ENCODE measurements around the gene LINGO3.

Gene LINGO3

DNA sequence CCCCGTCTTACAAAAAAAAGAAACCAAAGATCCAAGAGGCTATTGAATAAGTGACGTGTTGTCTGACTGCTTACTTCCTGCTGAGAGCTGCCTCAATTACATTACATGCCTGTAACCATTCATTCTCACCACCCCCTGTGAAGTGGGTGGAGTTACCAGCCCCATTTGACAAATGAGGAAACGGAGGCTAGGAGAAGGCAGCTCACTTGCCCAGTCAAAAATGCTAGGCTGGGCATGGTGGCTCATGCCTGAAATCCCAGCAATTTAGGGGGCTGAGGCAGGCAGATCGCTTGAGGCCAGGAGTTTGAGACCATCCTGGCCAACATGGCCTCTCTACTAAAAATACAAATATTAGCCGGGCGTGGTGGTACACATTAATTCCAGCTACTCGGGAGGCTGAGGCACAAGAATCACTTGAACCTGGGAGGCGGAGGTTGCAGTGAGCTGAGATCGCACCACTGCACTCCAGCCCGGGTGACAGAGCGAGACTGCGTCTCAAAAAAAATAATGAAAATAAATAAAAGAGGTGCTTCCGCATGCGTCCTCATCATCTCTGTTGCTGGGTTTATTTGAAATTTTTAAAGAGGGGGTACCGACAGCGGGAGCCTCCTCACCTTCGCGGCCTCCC is 19.9 kb upstream of the LINGO3 start:
- Histone ChIP-seq H3K4me3 (ENCODE audit: severe bottlenecking) (peak overlapping the region; percentile 60), H3K36me3 (ENCODE audit: low read depth) (peaks cover 13% of the 10 kb centered on the region), H3K4me1 (ENCODE audit: insufficient read depth, poor library complexity, severe bottlenecking) (no peaks in the 10 kb centered on the region), H3K27me3 (ENCODE audit: insufficient read depth, poor library complexity, severe bottlenecking) (no peaks in the 10 kb centered on the region), H3K27ac (ENCODE audit: poor library complexity, severe bottlenecking) (peak overlapping the region; percentile 64), H3K9me3 (ENCODE audit: severe bottlenecking) (no peaks in the 10 kb centered on the region)
- DNase-seq (ENCODE audit: low spot score) (no peak), ATAC-seq (ENCODE audit: low read depth) (peak; percentile 56)
- TF ChIP-seq, protein P1, sequence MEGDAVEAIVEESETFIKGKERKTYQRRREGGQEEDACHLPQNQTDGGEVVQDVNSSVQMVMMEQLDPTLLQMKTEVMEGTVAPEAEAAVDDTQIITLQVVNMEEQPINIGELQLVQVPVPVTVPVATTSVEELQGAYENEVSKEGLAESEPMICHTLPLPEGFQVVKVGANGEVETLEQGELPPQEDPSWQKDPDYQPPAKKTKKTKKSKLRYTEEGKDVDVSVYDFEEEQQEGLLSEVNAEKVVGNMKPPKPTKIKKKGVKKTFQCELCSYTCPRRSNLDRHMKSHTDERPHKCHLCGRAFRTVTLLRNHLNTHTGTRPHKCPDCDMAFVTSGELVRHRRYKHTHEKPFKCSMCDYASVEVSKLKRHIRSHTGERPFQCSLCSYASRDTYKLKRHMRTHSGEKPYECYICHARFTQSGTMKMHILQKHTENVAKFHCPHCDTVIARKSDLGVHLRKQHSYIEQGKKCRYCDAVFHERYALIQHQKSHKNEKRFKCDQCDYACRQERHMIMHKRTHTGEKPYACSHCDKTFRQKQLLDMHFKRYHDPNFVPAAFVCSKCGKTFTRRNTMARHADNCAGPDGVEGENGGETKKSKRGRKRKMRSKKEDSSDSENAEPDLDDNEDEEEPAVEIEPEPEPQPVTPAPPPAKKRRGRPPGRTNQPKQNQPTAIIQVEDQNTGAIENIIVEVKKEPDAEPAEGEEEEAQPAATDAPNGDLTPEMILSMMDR (IDR thresholded peaks at IDR 0.05; ENCODE audit: poor library complexity, severe bottlenecking) = no peak

DNA sequence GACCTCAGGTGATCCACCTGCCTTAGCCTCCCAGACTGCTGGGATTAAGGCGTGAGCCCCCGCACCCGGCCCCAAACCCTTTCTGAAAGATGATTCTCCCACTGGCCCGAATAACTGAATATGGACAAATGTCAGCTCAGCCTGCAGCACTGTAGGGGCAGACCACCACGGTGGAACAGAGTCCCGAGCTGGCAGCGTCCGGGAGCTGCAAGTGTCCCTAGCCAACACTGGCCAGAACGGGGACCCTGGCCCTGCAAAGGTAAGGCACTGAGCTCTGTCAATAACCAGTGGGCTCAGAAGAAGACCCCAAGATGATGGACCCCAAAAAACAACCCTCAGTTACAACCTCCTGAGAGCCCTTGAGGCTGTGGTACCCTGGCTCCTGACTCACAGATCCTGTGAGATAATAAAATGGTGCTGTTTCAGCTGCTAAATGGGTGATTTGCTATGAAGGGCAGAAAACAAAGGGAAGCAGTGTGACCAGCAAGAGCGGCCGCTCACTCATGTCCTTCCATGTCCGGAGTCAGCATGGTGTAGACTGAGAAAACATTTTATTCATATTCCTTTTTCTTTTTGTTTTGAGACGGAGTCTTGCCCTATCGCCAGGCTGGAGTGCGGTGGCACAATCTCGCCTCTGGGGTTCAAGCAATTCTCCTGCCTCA is 18.9 kb upstream of the LINGO3 start:
- no peak overlapping the region for H3K4me3 ChIP-seq (ENCODE audit: severe bottlenecking)

DNA sequence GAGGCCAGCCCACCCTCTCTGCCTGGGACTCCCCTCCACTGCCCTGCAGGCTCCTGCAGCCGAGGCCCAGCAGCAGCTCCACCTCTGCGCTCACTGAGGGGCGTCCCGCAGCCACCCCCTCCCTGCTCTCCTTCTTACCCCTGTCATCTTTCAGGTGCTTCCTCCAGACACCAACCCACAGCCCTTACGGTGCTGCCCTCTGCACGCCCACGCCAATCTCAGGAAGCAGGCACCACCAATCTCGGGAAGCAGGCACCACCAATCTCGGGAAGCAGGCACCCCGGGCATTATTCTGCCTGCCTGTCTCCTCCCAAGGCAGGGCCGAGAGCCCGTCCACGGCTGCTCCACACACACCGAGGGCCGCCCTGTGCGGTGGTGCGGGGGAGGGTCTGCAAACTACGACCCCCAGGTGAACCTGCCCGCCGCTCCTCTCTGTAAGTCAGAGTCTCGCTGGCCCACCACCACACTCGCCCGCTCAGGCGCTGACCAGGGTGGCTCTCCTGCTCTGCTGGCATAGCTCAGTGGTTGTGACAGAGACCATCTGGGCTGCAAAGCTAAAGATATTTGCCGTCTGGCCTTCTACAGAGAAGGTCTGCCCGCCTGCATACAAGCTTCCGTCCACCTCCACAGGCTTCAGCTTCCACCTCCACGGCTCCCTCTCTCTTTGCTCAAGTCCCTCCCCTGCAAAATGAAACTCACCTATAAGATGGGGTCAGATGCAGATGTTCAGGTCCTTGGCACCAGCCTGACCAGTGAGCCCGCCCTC is 17.5 kb upstream of the LINGO3 start:
- ATAC-seq (ENCODE audit: low read depth) (no peak), DNase-seq (ENCODE audit: low spot score) (no peak)
- peaks cover 18% of the 10 kb centered on the region for H3K36me3 ChIP-seq (ENCODE audit: low read depth)
- H3K4me3 ChIP-seq (ENCODE audit: severe bottlenecking) = no peak overlapping the region
- no peaks in the 10 kb centered on the region for H3K9me3 ChIP-seq (ENCODE audit: severe bottlenecking)
- H3K27me3 ChIP-seq (ENCODE audit: insufficient read depth, poor library complexity, severe bottlenecking) = no peaks in the 10 kb centered on the region
- H3K4me1 ChIP-seq (ENCODE audit: insufficient read depth, poor library complexity, severe bottlenecking) = no peaks in the 10 kb centered on the region
- TF ChIP-seq, protein P1 (IDR thresholded peaks at IDR 0.05; ENCODE audit: poor library complexity, severe bottlenecking) = no peak
- H3K27ac ChIP-seq (ENCODE audit: poor library complexity, severe bottlenecking) = no peak overlapping the region

More for the DNA sequence above, 18.9 kb upstream of the LINGO3 start:
- no peaks in the 10 kb centered on the region for H3K27me3 ChIP-seq (ENCODE audit: insufficient read depth, poor library complexity, severe bottlenecking)
- no peak for DNase-seq (ENCODE audit: low spot score)
- TF ChIP-seq, protein P1 (IDR thresholded peaks at IDR 0.05; ENCODE audit: poor library complexity, severe bottlenecking) = no peak
- peaks cover 13% of the 10 kb centered on the region for H3K36me3 ChIP-seq (ENCODE audit: low read depth)
- H3K27ac ChIP-seq (ENCODE audit: poor library complexity, severe bottlenecking) = no peak overlapping the region
- no peaks in the 10 kb centered on the region for H3K9me3 ChIP-seq (ENCODE audit: severe bottlenecking)
- ATAC-seq (ENCODE audit: low read depth) = no peak
- H3K4me1 ChIP-seq (ENCODE audit: insufficient read depth, poor library complexity, severe bottlenecking) = no peaks in the 10 kb centered on the region

DNA sequence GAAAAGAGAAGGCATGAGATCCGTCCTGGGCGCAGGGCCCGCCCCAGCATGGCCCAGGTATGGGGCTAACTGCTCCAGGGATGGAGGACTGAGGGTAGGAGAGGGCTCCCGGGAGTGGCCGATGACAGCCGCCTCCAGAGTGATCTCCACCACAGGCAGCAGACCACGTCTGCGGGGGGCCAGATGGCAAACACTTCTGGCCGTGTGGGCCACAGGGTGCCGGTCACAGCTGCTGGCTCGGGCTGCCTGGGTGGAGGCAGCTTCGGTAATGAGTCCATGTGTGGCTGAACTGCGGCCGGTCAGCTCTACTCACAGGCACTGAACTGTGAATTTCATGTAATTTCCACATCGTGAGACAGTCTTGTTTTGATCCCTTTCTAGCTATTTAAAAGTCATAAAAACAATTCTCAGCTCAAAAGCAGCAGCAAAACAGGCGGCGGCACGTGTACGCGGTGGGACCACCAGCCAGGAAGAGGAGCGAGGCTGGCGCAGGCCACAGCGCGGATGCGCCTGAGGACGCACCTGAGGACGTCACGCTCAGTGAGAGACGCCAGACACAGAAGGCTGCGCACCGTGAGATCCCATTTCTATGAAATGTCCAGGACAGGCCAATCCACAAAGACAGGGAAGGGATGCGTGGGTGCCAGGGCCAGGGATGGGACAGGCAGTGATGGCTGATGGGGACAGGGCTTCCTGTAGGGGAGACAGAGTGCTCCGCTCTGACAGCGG is 16.4 kb upstream of the LINGO3 start:
- no peaks in the 10 kb centered on the region for H3K4me1 ChIP-seq (ENCODE audit: insufficient read depth, poor library complexity, severe bottlenecking)
- TF ChIP-seq, protein P1 (IDR thresholded peaks at IDR 0.05; ENCODE audit: poor library complexity, severe bottlenecking) = no peak
- DNase-seq (ENCODE audit: low spot score) (no peak), ATAC-seq (ENCODE audit: low read depth) (no peak)
- H3K36me3 ChIP-seq (ENCODE audit: low read depth) = peaks cover 18% of the 10 kb centered on the region
- no peaks in the 10 kb centered on the region for H3K9me3 ChIP-seq (ENCODE audit: severe bottlenecking)
- H3K27ac ChIP-seq (ENCODE audit: poor library complexity, severe bottlenecking) = no peak overlapping the region
- no peak overlapping the region for H3K4me3 ChIP-seq (ENCODE audit: severe bottlenecking)
- H3K27me3 ChIP-seq (ENCODE audit: insufficient read depth, poor library complexity, severe bottlenecking) = no peaks in the 10 kb centered on the region
